ENCODE data around the gene ZNF445.
"Not testable (repeated sequence)": the region's sequence is repeated elsewhere in the genome, so short reads cannot be mapped to it uniquely, and the experiment has no call there.

The ZNF445 gene

GRCh38 chr3:44421280-44421679, 56.2 kb downstream of the ZNF445 start:
- no peak for DNase-seq (ENCODE audit: low read depth)
- no peak for TF ChIP-seq CTCF (IDR thresholded peaks at IDR 0.05; ENCODE audit: low read length, missing control alignments)
- no peak overlapping the region for H3K4me3 ChIP-seq (replicated peaks; ENCODE audit: low read depth, low read length)

- DNase-seq (ENCODE audit: low read depth), result no peak
- TF ChIP-seq CTCF (IDR thresholded peaks at IDR 0.05; ENCODE audit: low read length, missing control alignments), result no peak
Measured at GRCh38 chr3:44420676-44421075, 56.8 kb downstream of the ZNF445 start.

GRCh38 chr3:44419923-44420650, 57.4 kb downstream of the ZNF445 start:
- no peak overlapping the region for H3K4me3 ChIP-seq (replicated peaks; ENCODE audit: low read depth, low read length)
- no peak for DNase-seq (ENCODE audit: low read depth)
- no peak for TF ChIP-seq CTCF (IDR thresholded peaks at IDR 0.05; ENCODE audit: low read length, missing control alignments)

More at GRCh38 chr3:44420676-44421075, 56.8 kb downstream of the ZNF445 start:
- no peak overlapping the region for H3K4me3 ChIP-seq (replicated peaks; ENCODE audit: low read depth, low read length)

GRCh38 chr3:44419116-44419922, 58.2 kb downstream of the ZNF445 start:
- H3K4me3 ChIP-seq (replicated peaks; ENCODE audit: low read depth, low read length), result no peak overlapping the region
- no peak for DNase-seq (ENCODE audit: low read depth)
- no peak for TF ChIP-seq CTCF (IDR thresholded peaks at IDR 0.05; ENCODE audit: low read length, missing control alignments)

GRCh38 chr3:44418549-44418948, 58.9 kb downstream of the ZNF445 start:
- peak; percentile 41 for TF ChIP-seq CTCF (IDR thresholded peaks at IDR 0.05; ENCODE audit: low read length, missing control alignments)
- H3K4me3 ChIP-seq (replicated peaks; ENCODE audit: low read depth, low read length), result no peak overlapping the region
- no peak for DNase-seq (ENCODE audit: low read depth)

GRCh38 chr3:44418118-44418517, 59.4 kb downstream of the ZNF445 start:
- DNase-seq (ENCODE audit: low read depth); H3K4me3 ChIP-seq (replicated peaks; ENCODE audit: low read depth, low read length): not testable (repeated sequence)

Data from fibroblast of pulmonary artery (primary cell).